Activated T-cell treated with anti-CD3 and anti-CD28 coated beads for 48 hours (primary cell): ENCODE results near the gene TSPAN18.

Experiments
- DNase-seq: peaks from one replicate; pipeline ENCODE4 v3.0.0-alpha.2; 2020; ENCODE audit warnings: low read depth

Gene TSPAN18

GRCh38 chr11:44916801-44917385 lies 190.1 kb downstream of the TSPAN18 start:
- DNase-seq: no peak

GRCh38 chr11:44917741-44918140 lies 191.0 kb downstream of the TSPAN18 start:
- DNase-seq: no peak

GRCh38 chr11:44920451-44920850 lies 193.7 kb downstream of the TSPAN18 start:
- DNase-seq: no peak

- DNase-seq: no peak
These were observed 196.4 kb downstream of the TSPAN18 start for GRCh38 chr11:44923115-44923514.

- no peak for DNase-seq
These were observed 197.0 kb downstream of the TSPAN18 start for GRCh38 chr11:44923806-44924205.

GRCh38 chr11:44926036-44926435 lies 199.3 kb downstream of the TSPAN18 start:
- no peak for DNase-seq

- DNase-seq: peak; percentile 45
These were observed 200.5 kb downstream of the TSPAN18 start for GRCh38 chr11:44927174-44927661.

GRCh38 chr11:44928144-44928543 lies 201.4 kb downstream of the TSPAN18 start:
- DNase-seq: no peak

- DNase-seq: no peak
These were observed 202.1 kb downstream of the TSPAN18 start for GRCh38 chr11:44928816-44929215.

- no peak for DNase-seq
These were observed 204.0 kb downstream of the TSPAN18 start for GRCh38 chr11:44930588-44931302.

- no peak for DNase-seq
These were observed 204.7 kb downstream of the TSPAN18 start for GRCh38 chr11:44931466-44931865.

- DNase-seq: no peak
These were observed 207.3 kb downstream of the TSPAN18 start for GRCh38 chr11:44934110-44934509.

- DNase-seq: no peak
These were observed 208.0 kb downstream of the TSPAN18 start for GRCh38 chr11:44934735-44935250.

- peak; percentile 75 for DNase-seq
These were observed 209.8 kb downstream of the TSPAN18 start for GRCh38 chr11:44936525-44936924.

GRCh38 chr11:44936951-44937543 lies 210.3 kb downstream of the TSPAN18 start:
- DNase-seq: no peak

GRCh38 chr11:44938066-44938691 lies 211.4 kb downstream of the TSPAN18 start:
- DNase-seq: no peak

- no peak for DNase-seq
These were observed 213.1 kb downstream of the TSPAN18 start for GRCh38 chr11:44939673-44940395.

- DNase-seq: no peak
These were observed 213.6 kb downstream of the TSPAN18 start for GRCh38 chr11:44940404-44940803.

- no peak for DNase-seq
These were observed 214.1 kb downstream of the TSPAN18 start for GRCh38 chr11:44940835-44941234.

- no peak for DNase-seq
These were observed 214.7 kb downstream of the TSPAN18 start for GRCh38 chr11:44941259-44942021.
